Stomach smooth muscle (tissue), 2 donors: ENCODE results near the gene UNC13B.

Experiments used
- H3K27ac ChIP-seq: one replicate; pipeline ENCODE4 v1.7.0; 2013; ENCODE audit warnings: mild to moderate bottlenecking, low read length, inconsistent platforms
- H3K27me3 ChIP-seq, 2 donors: one replicate each; pipeline ENCODE4 v1.7.0; 2013; ENCODE audit warnings: low read length in 2 of 2; ENCODE audit not compliant: insufficient read depth in 2 of 2, control insufficient read depth in 1 of 2
- H3K36me3 ChIP-seq, 2 donors: one replicate each; pipeline ENCODE4 v1.7.0; 2013; ENCODE audit warnings: low read length in 2 of 2; ENCODE audit not compliant: control insufficient read depth in 2 of 2, insufficient read depth in 2 of 2
- H3K4me1 ChIP-seq: one replicate; pipeline ENCODE4 v1.7.0; 2013; ENCODE audit warnings: low read length; ENCODE audit not compliant: control insufficient read depth, insufficient read depth
- H3K4me3 ChIP-seq, 2 donors: one replicate each; pipeline ENCODE4 v1.7.0; 2013; ENCODE audit warnings: low read length in 2 of 2
- H3K9ac ChIP-seq, 2 donors: one replicate each; pipeline ENCODE4 v1.7.0; 2013; ENCODE audit warnings: low read length in 2 of 2, mild to moderate bottlenecking in 1 of 2
- H3K9me3 ChIP-seq, 2 donors: one replicate each; pipeline ENCODE4 v1.7.0; 2013; ENCODE audit warnings: low read length in 2 of 2; ENCODE audit not compliant: control insufficient read depth in 2 of 2
- donor health status: healthy.
- donor health status: Pancreatic carcinoma.

UNC13B gene

GRCh38 chr9:35274993-35275392, 113.2 kb downstream of the UNC13B start:
- no peak overlapping the region for H3K27ac ChIP-seq
- no peak overlapping the region for H3K4me3 ChIP-seq
- no peaks in the 10 kb centered on the region for H3K36me3 ChIP-seq
- no peaks in the 10 kb centered on the region for H3K4me1 ChIP-seq
- no peaks in the 10 kb centered on the region for H3K9me3 ChIP-seq
- no peak overlapping the region for H3K9ac ChIP-seq
- no peaks in the 10 kb centered on the region for H3K27me3 ChIP-seq

DNA sequence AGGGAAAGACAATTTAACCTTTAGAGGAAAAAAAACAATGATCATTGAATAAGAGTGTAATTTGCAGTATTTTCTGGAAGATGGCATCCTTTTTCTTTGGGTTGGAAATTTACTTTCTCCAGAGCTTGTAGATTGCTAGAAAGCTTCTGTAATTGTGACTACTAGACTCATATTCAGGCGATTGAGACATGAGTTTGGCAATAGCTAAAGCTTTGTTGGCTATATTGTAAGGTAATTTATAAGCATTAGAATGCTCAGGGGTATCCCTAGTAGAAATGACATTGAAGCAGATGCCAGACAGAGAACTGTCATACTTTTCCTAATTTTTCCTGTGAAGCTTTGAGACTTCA, 115.3 kb downstream of the UNC13B start:
- H3K9ac ChIP-seq = no peak overlapping the region
- no peak overlapping the region for H3K27ac ChIP-seq
- no peaks in the 10 kb centered on the region for H3K27me3 ChIP-seq
- no peak overlapping the region for H3K4me3 ChIP-seq
- no peaks in the 10 kb centered on the region for H3K36me3 ChIP-seq
- H3K4me1 ChIP-seq = no peaks in the 10 kb centered on the region
- H3K9me3 ChIP-seq = no peaks in the 10 kb centered on the region

- Histone ChIP-seq H3K27ac (no peak overlapping the region), H3K4me3 (no peak overlapping the region), H3K9ac (no peak overlapping the region), H3K9me3 (no peaks in the 10 kb centered on the region), H3K4me1 (no peaks in the 10 kb centered on the region), H3K36me3 (no peaks in the 10 kb centered on the region), H3K27me3 (no peaks in the 10 kb centered on the region)
Measured at GRCh38 chr9:35277628-35278359, 116.0 kb downstream of the UNC13B start.

DNA sequence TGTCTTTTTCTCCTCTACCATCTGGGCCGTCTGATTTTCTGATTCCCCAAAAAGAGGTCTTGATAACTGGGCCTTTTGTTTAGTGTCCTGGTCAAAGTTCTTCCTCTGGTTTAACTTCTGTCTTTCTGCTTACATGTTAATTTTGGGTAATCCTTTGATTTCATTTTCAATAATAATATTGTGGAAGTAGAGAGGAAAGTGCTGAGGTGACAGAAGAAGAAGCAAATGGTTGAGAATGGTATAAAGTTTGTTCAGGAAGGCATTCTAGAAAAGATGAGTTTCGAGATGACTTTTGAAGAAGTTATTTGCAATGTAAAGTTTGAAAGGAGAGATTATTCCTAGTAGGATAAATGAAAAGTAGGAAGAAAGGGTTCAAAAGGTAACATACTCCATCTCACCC, 118.1 kb downstream of the UNC13B start:
- Histone ChIP-seq H3K9ac (no peak overlapping the region), H3K4me3 (no peak overlapping the region), H3K27ac (no peak overlapping the region), H3K9me3 (no peaks in the 10 kb centered on the region), H3K27me3 (no peaks in the 10 kb centered on the region), H3K36me3 (no peaks in the 10 kb centered on the region), H3K4me1 (no peaks in the 10 kb centered on the region)

DNA sequence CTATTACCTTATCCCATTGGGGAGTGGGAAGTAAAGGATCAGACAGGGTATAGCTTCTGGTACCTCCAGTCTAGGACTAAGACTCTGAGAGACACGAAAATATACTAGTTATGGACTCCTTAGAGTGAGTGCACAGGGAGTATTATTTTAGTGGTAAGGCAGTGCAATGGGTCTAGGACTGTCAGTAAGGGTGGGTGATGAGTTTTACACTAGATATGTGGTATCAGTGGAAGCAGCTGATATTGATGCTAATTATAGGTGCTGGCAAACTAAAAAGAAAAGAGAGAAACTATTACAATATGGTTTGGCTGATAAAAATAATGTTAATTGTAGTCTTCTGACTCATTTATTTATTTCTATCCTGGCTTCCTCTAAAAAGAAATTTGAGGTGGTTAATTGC, 118.6 kb downstream of the UNC13B start:
- Histone ChIP-seq H3K9ac (no peak overlapping the region), H3K4me3 (no peak overlapping the region), H3K9me3 (no peaks in the 10 kb centered on the region), H3K36me3 (no peaks in the 10 kb centered on the region), H3K4me1 (no peaks in the 10 kb centered on the region), H3K27ac (no peak overlapping the region), H3K27me3 (no peaks in the 10 kb centered on the region)

DNA sequence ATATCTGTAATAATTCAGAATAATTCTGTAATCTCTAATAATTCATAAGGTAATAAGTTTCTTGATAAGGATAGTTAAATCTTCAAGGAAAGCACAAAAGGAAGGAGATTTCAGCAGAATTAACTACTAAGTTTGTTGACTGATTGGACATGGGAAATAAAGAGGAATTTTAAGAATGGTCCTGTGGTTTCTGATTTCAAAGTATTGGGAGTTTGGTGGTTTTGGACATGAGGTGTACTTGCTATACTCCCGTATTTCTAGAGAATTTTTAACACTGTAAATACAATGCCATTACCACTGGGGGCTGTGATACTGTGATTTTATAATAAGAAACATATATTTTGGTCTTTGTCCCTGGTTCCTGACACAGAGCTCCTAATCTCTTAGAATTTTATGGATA, 123.9 kb downstream of the UNC13B start:
- H3K27ac ChIP-seq = no peak overlapping the region
- H3K4me1 ChIP-seq = no peaks in the 10 kb centered on the region
- no peaks in the 10 kb centered on the region for H3K36me3 ChIP-seq

DNA sequence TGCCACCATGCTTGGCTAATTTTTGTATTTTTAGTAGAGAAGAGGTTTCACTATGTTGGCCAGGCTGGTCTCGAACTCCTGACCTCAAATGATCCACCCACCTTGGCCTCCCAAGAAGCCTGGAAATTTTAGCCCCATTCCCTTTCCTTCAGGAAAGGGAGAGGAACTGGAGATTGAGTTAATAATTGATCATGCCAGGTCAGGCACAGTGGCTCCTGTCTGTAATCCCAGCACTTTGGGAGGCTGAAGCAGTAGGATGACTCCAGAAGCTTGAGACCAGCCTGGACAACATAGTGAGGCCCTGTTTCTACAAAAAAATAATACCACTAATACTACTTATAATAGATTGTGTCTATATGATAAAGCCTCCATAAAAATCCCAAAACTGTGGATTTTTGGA, 124.6 kb downstream of the UNC13B start:
- H3K27ac ChIP-seq = no peak overlapping the region
- H3K27me3 ChIP-seq = no peaks in the 10 kb centered on the region
- H3K9me3 ChIP-seq = no peaks in the 10 kb centered on the region
- H3K4me1 ChIP-seq = no peaks in the 10 kb centered on the region
- H3K9ac ChIP-seq = no peak overlapping the region
- H3K36me3 ChIP-seq = no peaks in the 10 kb centered on the region
- no peak overlapping the region for H3K4me3 ChIP-seq

More for the DNA sequence above, 123.9 kb downstream of the UNC13B start:
- no peaks in the 10 kb centered on the region for H3K9me3 ChIP-seq
- no peak overlapping the region for H3K9ac ChIP-seq
- H3K4me3 ChIP-seq = no peak overlapping the region
- H3K27me3 ChIP-seq = no peaks in the 10 kb centered on the region

- H3K27ac ChIP-seq = no peak overlapping the region
- H3K9me3 ChIP-seq = no peaks in the 10 kb centered on the region
- no peak overlapping the region for H3K4me3 ChIP-seq
- H3K9ac ChIP-seq = no peak overlapping the region
- H3K36me3 ChIP-seq = no peaks in the 10 kb centered on the region
- H3K4me1 ChIP-seq = no peaks in the 10 kb centered on the region
- no peaks in the 10 kb centered on the region for H3K27me3 ChIP-seq
Measured at GRCh38 chr9:35287987-35288632, 126.3 kb downstream of the UNC13B start.

- Histone ChIP-seq H3K27ac (no peak overlapping the region), H3K4me3 (no peak overlapping the region), H3K36me3 (no peaks in the 10 kb centered on the region), H3K9me3 (no peaks in the 10 kb centered on the region), H3K4me1 (no peaks in the 10 kb centered on the region), H3K9ac (no peak overlapping the region), H3K27me3 (no peaks in the 10 kb centered on the region)
Measured at GRCh38 chr9:35288778-35289177, 127.0 kb downstream of the UNC13B start.

DNA sequence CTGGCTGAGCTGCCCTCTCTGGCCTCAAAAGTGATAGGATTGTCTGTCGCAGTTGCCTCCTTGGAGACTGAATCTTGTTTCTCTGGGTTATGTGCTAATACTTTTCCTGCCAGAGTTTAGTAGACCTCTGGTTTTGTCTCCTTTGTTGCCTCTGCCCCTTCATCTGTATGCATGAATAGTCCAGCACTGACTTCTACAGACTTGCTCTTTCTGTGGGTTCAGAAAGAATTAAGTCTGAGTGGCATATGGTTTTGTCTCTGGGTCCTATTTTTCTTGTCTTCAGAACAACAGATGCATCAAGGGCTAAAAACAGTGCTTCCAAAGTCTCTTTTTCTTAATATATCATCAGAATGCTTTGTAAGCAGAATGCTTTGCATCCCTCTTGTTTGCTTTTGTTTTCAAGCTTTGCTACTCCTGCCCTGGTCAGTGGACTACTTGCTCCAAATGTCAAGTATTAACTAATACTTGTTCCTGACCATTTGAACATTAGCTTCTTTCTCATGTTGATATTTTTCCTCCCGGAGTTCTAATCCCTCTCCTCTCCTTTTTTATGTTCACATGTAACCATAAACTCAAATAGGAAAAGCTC, 131.7 kb downstream of the UNC13B start:
- Histone ChIP-seq H3K9ac (no peak overlapping the region), H3K27ac (no peak overlapping the region)

DNA sequence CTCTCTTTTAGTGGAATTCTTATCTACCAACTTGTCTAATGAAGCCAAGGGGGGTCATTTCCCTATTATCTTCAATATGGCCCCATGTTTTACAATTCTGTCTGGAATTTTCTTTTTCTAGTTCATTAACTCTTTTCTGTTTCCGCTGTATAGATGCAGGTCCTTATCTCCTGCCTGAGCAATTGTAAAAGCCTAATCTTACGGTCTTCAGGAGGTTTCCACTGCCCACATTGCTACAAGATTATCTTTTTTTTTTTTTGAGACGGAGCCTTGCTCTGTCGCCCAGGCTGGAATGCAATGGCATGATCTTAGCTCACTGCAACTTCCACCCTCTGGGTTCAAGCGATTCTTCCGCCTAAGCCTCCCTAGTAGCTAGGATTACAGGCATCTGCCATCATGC, 132.3 kb downstream of the UNC13B start:
- Histone ChIP-seq H3K27me3 (no peaks in the 10 kb centered on the region), H3K4me3 (no peak overlapping the region), H3K9me3 (no peaks in the 10 kb centered on the region), H3K36me3 (peaks cover 0 to 4% of the 10 kb centered on the region in 2 donors), H3K27ac (no peak overlapping the region), H3K4me1 (no peaks in the 10 kb centered on the region), H3K9ac (no peak overlapping the region)

More for the DNA sequence above, 131.7 kb downstream of the UNC13B start:
- Histone ChIP-seq H3K36me3 (peaks cover 0 to 4% of the 10 kb centered on the region in 2 donors), H3K4me3 (no peak overlapping the region), H3K4me1 (no peaks in the 10 kb centered on the region), H3K27me3 (no peaks in the 10 kb centered on the region), H3K9me3 (no peaks in the 10 kb centered on the region)
